ENCODE data around the gene FBN1.

Gene FBN1

DNA sequence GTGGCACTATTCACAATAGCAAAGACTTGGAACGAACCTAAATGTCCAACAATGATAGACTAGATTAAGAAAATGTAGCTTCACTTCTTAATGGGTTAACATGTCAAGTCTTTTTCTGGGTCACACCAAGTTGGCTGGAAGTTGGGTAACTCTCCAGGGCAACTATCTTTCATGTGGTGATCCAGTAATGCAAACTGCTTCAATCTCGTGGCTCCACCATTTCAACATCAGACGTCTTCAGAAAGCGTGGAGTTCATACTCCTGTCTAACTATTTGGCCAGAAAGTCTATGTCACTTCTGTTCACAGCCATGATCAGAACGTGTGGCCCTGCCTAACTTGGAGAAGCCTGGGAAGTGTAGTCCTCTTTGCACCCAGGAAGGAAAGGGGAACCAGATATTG is 282.0 kb downstream of the FBN1 start:
- TF ChIP-seq CTCF (IDR thresholded peaks at IDR 0.05) = no peak

DNA sequence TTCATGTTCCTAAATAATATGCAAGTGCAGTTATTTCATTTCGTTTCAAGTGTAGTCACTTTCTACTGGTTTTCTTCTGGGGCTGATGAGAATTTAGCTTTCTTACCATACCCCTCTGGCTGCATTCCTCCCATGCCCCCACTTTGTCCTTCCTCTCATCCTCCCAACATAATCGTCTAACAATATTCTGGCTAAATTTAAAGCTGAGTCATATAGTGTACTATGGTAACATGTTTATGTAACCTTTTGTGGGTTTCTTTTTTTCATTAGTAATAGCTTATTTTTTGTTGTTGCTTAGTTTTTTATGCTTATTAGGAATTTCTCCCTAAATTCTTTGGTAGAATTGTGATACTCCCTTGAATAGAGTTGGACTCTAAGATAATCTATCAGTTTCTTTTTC is 283.8 kb downstream of the FBN1 start:
- no peak for TF ChIP-seq CTCF (IDR thresholded peaks at IDR 0.05)

- TF ChIP-seq CTCF (IDR thresholded peaks at IDR 0.05) = no peak
These were observed 284.7 kb downstream of the FBN1 start for GRCh38 chr15:48360841-48361240.

Data from LNCAP (cell line).